Measurements from ENCODE around the gene GPS2.

GPS2 gene

GRCh38 chr17:7292194-7292593 is 23.0 kb downstream of the GPS2 start:
- no peaks in the 10 kb centered on the region for H3K36me3 ChIP-seq (ENCODE audit: control insufficient read depth, low read length)
- no peak for TF ChIP-seq CTCF (IDR thresholded peaks at IDR 0.05; ENCODE audit: low read depth, low read length, poor library complexity, severe bottlenecking)
- TF ChIP-seq EZH2phosphoT487 (IDR thresholded peaks at IDR 0.05; ENCODE audit: borderline replicate concordance, low read length) = no peak
- H3K4me3 ChIP-seq (ENCODE audit: low read length) = no peak overlapping the region
- H3K27me3 ChIP-seq (ENCODE audit: control insufficient read depth, low read length) = peaks cover 62% of the 10 kb centered on the region
- H3K9me2 ChIP-seq (replicated peaks; ENCODE audit: control insufficient read depth, low read length) = no peaks in the 10 kb centered on the region
- H3K4me1 ChIP-seq (ENCODE audit: control insufficient read depth, low read length) = peaks cover 23% of the 10 kb centered on the region
- H3K79me2 ChIP-seq (ENCODE audit: control insufficient read depth, low read length) = no peaks in the 10 kb centered on the region
- 0 out of 2 replicates have a peak, but pooled peaks cover 2% of the 10 kb centered on the region for H3F3A ChIP-seq (ENCODE audit: control insufficient read depth, insufficient read depth)
- no peaks in the 10 kb centered on the region for H3K9me3 ChIP-seq (ENCODE audit: control insufficient read depth, insufficient read depth, low read length)
- no peak overlapping the region for H3K4me2 ChIP-seq (ENCODE audit: low read length)
- H3K27ac ChIP-seq (ENCODE audit: low read depth, low read length) = no peak overlapping the region
- H4K20me1 ChIP-seq (ENCODE audit: control insufficient read depth, insufficient read depth, low read depth, low read length) = no peaks in the 10 kb centered on the region

- TF ChIP-seq CTCF (IDR thresholded peaks at IDR 0.05; ENCODE audit: low read depth, low read length, poor library complexity, severe bottlenecking) (no peak), EZH2phosphoT487 (IDR thresholded peaks at IDR 0.05; ENCODE audit: borderline replicate concordance, low read length) (no peak)
- Histone ChIP-seq H3K4me2 (ENCODE audit: low read length) (no peak overlapping the region), H3K27ac (ENCODE audit: low read depth, low read length) (no peak overlapping the region), H3K9me3 (ENCODE audit: control insufficient read depth, insufficient read depth, low read length) (no peaks in the 10 kb centered on the region), H3K36me3 (ENCODE audit: control insufficient read depth, low read length) (no peaks in the 10 kb centered on the region), H3K27me3 (ENCODE audit: control insufficient read depth, low read length) (peaks cover 70% of the 10 kb centered on the region), H3K79me2 (ENCODE audit: control insufficient read depth, low read length) (no peaks in the 10 kb centered on the region), H3F3A (ENCODE audit: control insufficient read depth, insufficient read depth) (0 out of 2 replicates have a peak, but pooled peaks cover 2% of the 10 kb centered on the region), H3K4me1 (ENCODE audit: control insufficient read depth, low read length) (peaks cover 15% of the 10 kb centered on the region), H4K20me1 (ENCODE audit: control insufficient read depth, insufficient read depth, low read depth, low read length) (no peaks in the 10 kb centered on the region), H3K4me3 (ENCODE audit: low read length) (no peak overlapping the region), H3K9me2 (replicated peaks; ENCODE audit: control insufficient read depth, low read length) (no peaks in the 10 kb centered on the region)
Measured at GRCh38 chr17:7290685-7291084, 24.5 kb downstream of the GPS2 start.

GRCh38 chr17:7290166-7290565 is 25.0 kb downstream of the GPS2 start:
- H3K9me3 ChIP-seq (ENCODE audit: control insufficient read depth, insufficient read depth, low read length) = no peaks in the 10 kb centered on the region
- H3K4me3 ChIP-seq (ENCODE audit: low read length) = no peak overlapping the region
- peaks cover 10% of the 10 kb centered on the region for H3K4me1 ChIP-seq (ENCODE audit: control insufficient read depth, low read length)
- H4K20me1 ChIP-seq (ENCODE audit: control insufficient read depth, insufficient read depth, low read depth, low read length) = no peaks in the 10 kb centered on the region
- no peaks in the 10 kb centered on the region for H3K79me2 ChIP-seq (ENCODE audit: control insufficient read depth, low read length)
- H3F3A ChIP-seq (ENCODE audit: control insufficient read depth, insufficient read depth) = 0 out of 2 replicates have a peak, but pooled peaks cover 2% of the 10 kb centered on the region
- H3K4me2 ChIP-seq (ENCODE audit: low read length) = no peak overlapping the region
- H3K36me3 ChIP-seq (ENCODE audit: control insufficient read depth, low read length) = no peaks in the 10 kb centered on the region
- peaks cover 71% of the 10 kb centered on the region for H3K27me3 ChIP-seq (ENCODE audit: control insufficient read depth, low read length)
- H3K27ac ChIP-seq (ENCODE audit: low read depth, low read length) = no peak overlapping the region
- no peak for TF ChIP-seq CTCF (IDR thresholded peaks at IDR 0.05; ENCODE audit: low read depth, low read length, poor library complexity, severe bottlenecking)
- no peak for TF ChIP-seq EZH2phosphoT487 (IDR thresholded peaks at IDR 0.05; ENCODE audit: borderline replicate concordance, low read length)
- no peaks in the 10 kb centered on the region for H3K9me2 ChIP-seq (replicated peaks; ENCODE audit: control insufficient read depth, low read length)
